GM12878 (cell line): Measurements from ENCODE around the gene UMOD. TPM values are rescaled to one million over a fixed set of nuclear protein-coding genes. Genes with fewer than 3 reads are reported as not detected.

Source experiments
- ATAC-seq: fragments of 200-7000 bp; cut with Tn5 transposase; 3 replicates; pipeline ENCODE4 v1.9.1; 2020; ENCODE audit warnings: mild to moderate bottlenecking, moderate library complexity
- BruUV-seq: library from RNA; stranded (reverse); fragments of 400-500 nt; replicated peaks from 2 replicates; lab custom pipeline; 2021; lab: Mats Ljungman, UMichigan
- CTCF ChIA-PET: fragments of 300-600 bp; sonication (Branson Sonifier 250); formaldehyde crosslinking; extraction: SDS; loops from one replicate; lab custom pipeline; 2021; ENCODE audit warnings: inconsistent platforms; lab: Yijun Ruan, JAX
- POLR2A ChIA-PET: fragments of 350-600 bp; formaldehyde crosslinking; extraction: SDS; loops from one replicate; lab custom pipeline; 2021; ENCODE audit warnings: inconsistent platforms; lab: Charles Lee
- RAD21 ChIA-PET: fragments of 300-600 bp; sonication (Branson Sonifier 250); formaldehyde crosslinking; loops from one replicate; lab custom pipeline; 2023; ENCODE audit warnings: antibody characterized with exemption; ENCODE audit not compliant: unreplicated experiment; lab: Charles Lee
- SMC1A ChIA-PET: fragments of 300-600 bp; sonication (Branson Sonifier 250); formaldehyde crosslinking; loops from one replicate; lab custom pipeline; 2023; ENCODE audit not compliant: unreplicated experiment, uncharacterized antibody; lab: Charles Lee
- DNase-seq: peaks from one replicate; pipeline ENCODE4 v3.0.0-alpha.2; 2011; ENCODE audit warnings: low read depth, low spot score
- FAIRE-seq: peaks from 3 replicates; lab custom pipeline; 2011; peaks lifted over from hg19 to GRCh38; lab: Jason Lieb, UNC
- H2AFZ ChIP-seq: 2 replicates; pipeline ENCODE4 v1.6.0; 2011; ENCODE audit warnings: low read depth, low read length, control low read depth; ENCODE audit not compliant: control insufficient read depth
- H3K27ac ChIP-seq: 2 replicates; pipeline ENCODE4 v1.5.1; 2011; ENCODE audit warnings: control low read depth; ENCODE audit not compliant: control insufficient read depth, insufficient read depth
- H3K27me3 ChIP-seq, 2 experiments: replicated peaks in 1 of 2; 2 replicates each; pipeline versions ENCODE4 v1.6.0 to v1.6.1; 2011; ENCODE audit warnings: low read length in 1 of 2; ENCODE audit not compliant: control insufficient read depth in 2 of 2, insufficient read depth in 2 of 2
- H3K36me3 ChIP-seq, 2 experiments: 2 replicates each; pipeline ENCODE4 v1.5.1; 2011; ENCODE audit warnings: low read length in 1 of 2; ENCODE audit not compliant: control insufficient read depth in 2 of 2, insufficient read depth in 2 of 2
- H3K4me1 ChIP-seq: 2 replicates; pipeline ENCODE4 v1.6.1; 2011; ENCODE audit warnings: mild to moderate bottlenecking, low read length, moderate library complexity, mixed read lengths; ENCODE audit not compliant: control insufficient read depth, insufficient read depth
- H3K4me2 ChIP-seq: 2 replicates; pipeline ENCODE4 v1.6.0; 2011; ENCODE audit warnings: control low read depth; ENCODE audit not compliant: control insufficient read depth, insufficient read depth
- H3K4me3 ChIP-seq: fragments of 200-600 bp; sonication (generic); 2 replicates; pipeline ENCODE4 v1.5.1; 2016
- H3K79me2 ChIP-seq: 2 replicates; pipeline ENCODE4 v1.6.0; 2011; ENCODE audit warnings: low read length; ENCODE audit not compliant: control insufficient read depth, insufficient read depth
- H3K9ac ChIP-seq: 2 replicates; pipeline ENCODE4 v1.8.0; 2011; ENCODE audit warnings: low read length, control low read depth, mixed read lengths; ENCODE audit not compliant: control insufficient read depth, insufficient read depth
- H3K9me3 ChIP-seq: replicated peaks from 3 replicates; pipeline ENCODE4 v1.5.1; 2011; ENCODE audit warnings: mild to moderate bottlenecking, low read length; ENCODE audit not compliant: control insufficient read depth, insufficient read depth
- H4K20me1 ChIP-seq: 2 replicates; pipeline ENCODE4 v1.6.0; 2011; ENCODE audit not compliant: control insufficient read depth, insufficient read depth
- BMI1 ChIP-seq: fragments of 450-650 bp; IDR thresholded peaks from 2 replicates; pipeline ENCODE4 v1.6.1; 2016; ENCODE audit warnings: mild to moderate bottlenecking, moderate library complexity, borderline replicate concordance
- JUNB ChIP-seq: IDR thresholded peaks from 2 replicates; pipeline ENCODE4 v1.6.1; 2016; ENCODE audit warnings: antibody characterized with exemption, mild to moderate bottlenecking
- JUND ChIP-seq: IDR thresholded peaks from 2 replicates; pipeline ENCODE4 v1.6.1; 2012; ENCODE audit warnings: low read depth, mild to moderate bottlenecking, low read length, improper control_type of control experiment, moderate library complexity
- POLR2AphosphoS2 ChIP-seq: IDR thresholded peaks from 2 replicates; pipeline ENCODE4 v1.6.1; 2011; ENCODE audit warnings: low read depth, mild to moderate bottlenecking, low read length, improper control_type of control experiment, moderate library complexity
- SIN3A ChIP-seq: IDR thresholded peaks from 2 replicates; pipeline ENCODE4 v1.6.1; 2012; ENCODE audit warnings: low read depth, low read length, improper control_type of control experiment
- SP1 ChIP-seq: IDR thresholded peaks from one replicate; pipeline ENCODE4 v1.6.1; 2011; ENCODE audit warnings: low read depth, low read length
- WGBS: methylation state at CpG from one replicate; pipeline ENCODE4 v1.1.6; 2016; ENCODE audit warnings: low lambda C conversion rate; ENCODE audit not compliant: insufficient replicate concordance, insufficient coverage; ENCODE audit errors: missing lambda C conversion rate; 5-methylcytosine and 5-hydroxymethylcytosine counted together
- in situ Hi-C: fragments of 300-500 bp; cut with MboI; formaldehyde crosslinking; loops from 9 replicates; pipeline ENCODE4 v1.14.3; 2018; ENCODE audit warnings: mixed read lengths
- intact Hi-C: fragments of 100-400 bp; cut with micrococcal nuclease; formaldehyde crosslinking; loops from one replicate; pipeline ENCODE4 v1.14.2; 2022; ENCODE audit not compliant: unreplicated experiment
- polyA plus RNA-seq, 11 experiments: library from polyadenylated mRNA; depleted of rRNA in 4 of 11; unstranded in 6 of 11; stranded (reverse) in 5 of 11; fragments of >200 nt; fragmentation: Nextera tagmentation in 4 of 11; fragmentation: Illumina TruSeq in 1 of 11; extraction: Ambion mirVana in 4 of 11; extraction: Trizol in 1 of 11; gene quantifications; 1 replicate in 1 of 11; 2 replicates in 10 of 11; pipeline versions ENCODE4 v1.2.1 to v1.2.3, GENCODE V29; 2011 to 2016; ENCODE audit warnings: inconsistent platforms in 2 of 11, missing spikeins in 2 of 11, low read depth in 1 of 11
- total RNA-seq, 4 experiments: library from RNA; depleted of rRNA in 3 of 4; stranded (reverse); fragments of >200 nt in 3 of 4; fragmentation: Illumina TruSeq in 1 of 4; extraction: Trizol in 1 of 4; gene quantifications; 2 replicates each; pipeline versions ENCODE4 v1.2.1 to v1.2.3, GENCODE V29; 2013 to 2021
- TF ChIP-seq, protein P1 (sequence below): fragments of 450-650 bp; formaldehyde crosslinking; IDR thresholded peaks from 2 replicates; pipeline ENCODE4 v1.5.0; 2022; ENCODE audit warnings: mild to moderate bottlenecking, missing genetic modification characterization
- TF ChIP-seq, protein P2 (sequence below): fragments of 450-650 bp; IDR thresholded peaks from 2 replicates; pipeline ENCODE4 v1.6.1; 2017; ENCODE audit warnings: low read depth, mild to moderate bottlenecking, moderate library complexity

The UMOD gene
- total and polyA plus RNA-seq, 10 of the 15 experiments (the other 5 are each of a cell fraction or from before 2014, with no cell fraction given), result not detected

- no TSS peak for BruUV-seq
- no peak overlapping the region for H3K4me2 ChIP-seq
- H3K27ac ChIP-seq, result no peak overlapping the region
- no peaks in the 10 kb centered on the region for H3K9me3 ChIP-seq
- intact Hi-C loops, result no loop called here
- no peak for FAIRE-seq
- no peaks in the 10 kb centered on the region for H3K36me3 ChIP-seq
- H3K27me3 ChIP-seq, result no peaks in the 10 kb centered on the region; a peak in 1 of 4 replicates
- H3K4me3 ChIP-seq, result no peak overlapping the region
- SMC1A ChIA-PET, result no interaction called here
- TF ChIP-seq SP1 (no peak), POLR2AphosphoS2 (no peak), SIN3A (no peak), JUND (no peak), BMI1 (no peak), JUNB (no peak)
- TF ChIP-seq, protein P1, sequence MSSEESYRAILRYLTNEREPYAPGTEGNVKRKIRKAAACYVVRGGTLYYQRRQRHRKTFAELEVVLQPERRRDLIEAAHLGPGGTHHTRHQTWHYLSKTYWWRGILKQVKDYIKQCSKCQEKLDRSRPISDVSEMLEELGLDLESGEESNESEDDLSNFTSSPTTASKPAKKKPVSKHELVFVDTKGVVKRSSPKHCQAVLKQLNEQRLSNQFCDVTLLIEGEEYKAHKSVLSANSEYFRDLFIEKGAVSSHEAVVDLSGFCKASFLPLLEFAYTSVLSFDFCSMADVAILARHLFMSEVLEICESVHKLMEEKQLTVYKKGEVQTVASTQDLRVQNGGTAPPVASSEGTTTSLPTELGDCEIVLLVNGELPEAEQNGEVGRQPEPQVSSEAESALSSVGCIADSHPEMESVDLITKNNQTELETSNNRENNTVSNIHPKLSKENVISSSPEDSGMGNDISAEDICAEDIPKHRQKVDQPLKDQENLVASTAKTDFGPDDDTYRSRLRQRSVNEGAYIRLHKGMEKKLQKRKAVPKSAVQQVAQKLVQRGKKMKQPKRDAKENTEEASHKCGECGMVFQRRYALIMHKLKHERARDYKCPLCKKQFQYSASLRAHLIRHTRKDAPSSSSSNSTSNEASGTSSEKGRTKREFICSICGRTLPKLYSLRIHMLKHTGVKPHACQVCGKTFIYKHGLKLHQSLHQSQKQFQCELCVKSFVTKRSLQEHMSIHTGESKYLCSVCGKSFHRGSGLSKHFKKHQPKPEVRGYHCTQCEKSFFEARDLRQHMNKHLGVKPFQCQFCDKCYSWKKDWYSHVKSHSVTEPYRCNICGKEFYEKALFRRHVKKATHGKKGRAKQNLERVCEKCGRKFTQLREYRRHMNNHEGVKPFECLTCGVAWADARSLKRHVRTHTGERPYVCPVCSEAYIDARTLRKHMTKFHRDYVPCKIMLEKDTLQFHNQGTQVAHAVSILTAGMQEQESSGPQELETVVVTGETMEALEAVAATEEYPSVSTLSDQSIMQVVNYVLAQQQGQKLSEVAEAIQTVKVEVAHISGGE (CRISPR knock-in tag), result no peak
- TF ChIP-seq, protein P2, sequence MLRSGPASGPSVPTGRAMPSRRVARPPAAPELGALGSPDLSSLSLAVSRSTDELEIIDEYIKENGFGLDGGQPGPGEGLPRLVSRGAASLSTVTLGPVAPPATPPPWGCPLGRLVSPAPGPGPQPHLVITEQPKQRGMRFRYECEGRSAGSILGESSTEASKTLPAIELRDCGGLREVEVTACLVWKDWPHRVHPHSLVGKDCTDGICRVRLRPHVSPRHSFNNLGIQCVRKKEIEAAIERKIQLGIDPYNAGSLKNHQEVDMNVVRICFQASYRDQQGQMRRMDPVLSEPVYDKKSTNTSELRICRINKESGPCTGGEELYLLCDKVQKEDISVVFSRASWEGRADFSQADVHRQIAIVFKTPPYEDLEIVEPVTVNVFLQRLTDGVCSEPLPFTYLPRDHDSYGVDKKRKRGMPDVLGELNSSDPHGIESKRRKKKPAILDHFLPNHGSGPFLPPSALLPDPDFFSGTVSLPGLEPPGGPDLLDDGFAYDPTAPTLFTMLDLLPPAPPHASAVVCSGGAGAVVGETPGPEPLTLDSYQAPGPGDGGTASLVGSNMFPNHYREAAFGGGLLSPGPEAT, result no peak
- in situ Hi-C loops, result no loop called here
- DNase-seq, result no peak
- H3K4me1 ChIP-seq, result no peaks in the 10 kb centered on the region
- no peak overlapping the region for H2AFZ ChIP-seq
- RAD21 ChIA-PET, result no interaction called here
- 50% methylated on average over 2 of the region's 2 CpGs for WGBS
- H3K9ac ChIP-seq, result no peak overlapping the region
- no peak for ATAC-seq
- CTCF ChIA-PET, result no interaction called here
- POLR2A ChIA-PET, result interaction anchor here (0.6 kb wide), 1 partner anchor 734 kb away, joined by 3 read pairs; no protein-coding TSS in a partner anchor
- no peaks in the 10 kb centered on the region for H3K79me2 ChIP-seq
- H4K20me1 ChIP-seq, result no peaks in the 10 kb centered on the region
Measured at GRCh38 chr16:20336955-20337354, 15.6 kb downstream of the UMOD start.
